Prostate gland (tissue), 2 donors: Measurements from ENCODE around the gene FTSJ3.

Experiments
- CTCF ChIP-seq, 4 experiments: fragments of 200-600 bp in 2 of 4; fragments of 450-650 bp in 2 of 4; sonication (generic) in 2 of 4; IDR thresholded peaks; 1 replicate in 3 of 4; 2 replicates in 1 of 4; pipeline ENCODE4 v1.5.1; 2016 to 2019; ENCODE audit warnings: antibody characterized with exemption in 4 of 4, mild to moderate bottlenecking in 2 of 4, moderate library complexity in 2 of 4
- POLR2A ChIP-seq: fragments of 450-650 bp; IDR thresholded peaks from one replicate; pipeline ENCODE4 v1.6.1; 2016; ENCODE audit warnings: antibody characterized with exemption, mild to moderate bottlenecking
- POLR2AphosphoS5 ChIP-seq: sonication (generic); formaldehyde crosslinking; IDR thresholded peaks from one replicate; pipeline ENCODE4 v1.6.1; 2017; ENCODE audit warnings: antibody characterized with exemption

- TF ChIP-seq POLR2AphosphoS5 (no peak), CTCF (IDR thresholded peaks at IDR 0.05) (no peak), POLR2A (no peak)
These were observed 54.6 kb downstream of the FTSJ3 start for GRCh38 chr17:63772801-63773271.
